NOMO-1 (cell line): Measurements from ENCODE around the gene SHISA9.

Experiments
- DNase-seq, 2 experiments: peaks; one replicate each; lab custom pipeline; 2025; ENCODE audit not compliant: unreplicated experiment in 2 of 2; lab: John Stamatoyannopoulos, UW

The SHISA9 gene

GRCh38 chr16:13063457-13063856 is 162.1 kb downstream of the SHISA9 start:
- no peak for DNase-seq

- DNase-seq, result no peak
Observed at GRCh38 chr16:13064821-13065220, 163.4 kb downstream of the SHISA9 start.

DNA sequence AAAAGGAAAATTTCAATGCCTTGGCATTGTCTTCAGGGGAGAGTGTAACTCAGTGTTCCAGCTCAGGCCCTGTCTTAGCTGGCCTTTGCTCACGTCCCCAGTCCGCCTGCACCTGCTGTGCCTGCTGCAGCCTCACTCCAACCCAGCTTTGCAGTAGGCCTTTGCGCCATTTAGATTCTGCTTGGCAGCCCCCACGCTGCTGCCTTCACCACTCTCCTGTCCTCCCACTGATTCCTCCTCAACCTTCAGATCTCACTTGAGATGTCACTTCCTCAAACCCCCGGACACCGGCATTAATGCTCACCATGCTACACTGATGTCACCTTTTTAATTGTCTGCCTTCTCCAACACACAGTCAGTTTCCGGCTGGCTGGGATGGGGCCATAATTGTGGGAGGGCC is 166.2 kb downstream of the SHISA9 start:
- DNase-seq, result no peak

GRCh38 chr16:13068912-13069583 is 167.7 kb downstream of the SHISA9 start:
- no peak for DNase-seq

GRCh38 chr16:13070268-13070667 is 168.9 kb downstream of the SHISA9 start:
- DNase-seq, result no peak

DNA sequence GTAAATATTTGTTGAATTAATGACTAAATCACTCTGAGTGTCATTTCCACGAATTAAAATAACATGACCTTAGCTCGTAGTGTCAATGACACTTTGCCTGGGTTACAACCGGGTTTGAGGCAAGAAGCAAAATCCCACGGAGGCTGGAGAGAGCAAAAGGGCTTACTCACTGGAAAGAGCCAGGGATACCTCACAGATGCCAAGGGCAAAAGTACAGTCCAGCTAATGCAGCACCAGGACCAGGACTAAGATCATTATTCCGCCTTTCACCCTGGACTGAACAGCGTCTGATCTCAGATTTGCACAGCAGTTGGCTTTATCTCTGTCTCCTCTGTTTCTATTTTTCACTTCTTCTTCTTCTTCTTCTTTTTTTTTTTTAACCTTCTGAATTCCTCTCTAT is 175.5 kb downstream of the SHISA9 start:
- no peak for DNase-seq

DNA sequence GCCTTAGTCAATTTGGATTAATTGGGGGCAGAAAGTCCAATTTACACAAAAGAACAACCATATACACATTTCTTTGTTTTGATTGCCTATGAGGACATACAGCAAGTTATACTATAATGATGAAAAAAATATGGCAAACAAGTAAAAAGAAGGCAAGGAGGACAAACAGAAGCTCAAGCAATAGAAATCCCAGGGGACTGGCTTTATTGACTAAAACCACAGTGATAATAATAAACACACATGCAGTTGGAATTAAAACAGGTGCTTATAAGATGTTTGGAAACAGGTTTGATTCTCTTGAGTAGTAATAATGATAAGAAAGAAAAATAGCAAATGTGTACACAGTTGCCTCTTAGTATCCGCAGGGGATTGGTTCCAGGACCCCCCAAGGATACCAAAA is 176.4 kb downstream of the SHISA9 start:
- DNase-seq, result no peak

DNA sequence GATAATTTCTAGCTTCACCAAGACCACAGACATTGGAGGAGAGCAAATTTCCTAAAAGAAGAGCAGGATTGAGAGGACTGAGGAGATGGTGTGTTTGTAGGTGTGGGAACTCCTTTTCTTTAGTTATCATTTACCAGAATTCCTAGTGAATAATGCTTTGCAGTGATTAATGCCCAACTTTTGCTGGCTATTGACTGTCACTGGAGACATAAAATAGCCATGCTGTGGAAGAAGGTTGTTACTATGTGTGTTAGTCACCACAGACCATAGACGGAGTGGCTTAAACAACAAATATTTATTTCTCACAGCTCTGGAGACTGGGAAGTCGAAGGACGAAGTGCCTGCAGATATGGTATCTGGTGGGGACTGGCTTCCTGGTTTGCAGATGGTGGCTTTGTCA is 179.1 kb downstream of the SHISA9 start:
- no peak for DNase-seq

DNA sequence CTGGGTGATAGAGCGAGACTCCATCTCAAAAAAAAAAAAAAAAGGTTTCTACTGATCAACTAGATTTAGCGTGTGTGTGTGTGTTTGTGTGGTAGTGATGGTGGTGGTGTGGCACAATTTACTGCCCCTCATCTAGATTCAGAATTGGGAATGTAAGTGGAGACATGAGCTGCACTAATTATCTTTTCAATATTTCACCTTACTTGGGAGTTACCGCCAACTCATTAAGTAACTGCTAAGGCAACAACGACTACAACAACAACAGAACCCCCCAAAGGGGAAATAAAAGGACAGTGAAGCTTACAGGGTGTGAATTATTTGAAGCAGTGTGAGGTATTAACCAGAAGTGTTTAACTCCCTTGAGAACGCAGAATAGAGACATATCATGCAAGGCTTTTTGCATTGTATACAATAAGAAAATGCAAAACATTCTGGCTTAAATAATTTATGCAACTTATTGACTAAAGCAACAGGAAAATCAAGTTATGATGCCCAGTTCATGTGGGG is 180.5 kb downstream of the SHISA9 start:
- no peak for DNase-seq

- no peak for DNase-seq
Observed at GRCh38 chr16:13083681-13084080, 182.3 kb downstream of the SHISA9 start.

- DNase-seq, result no peak
Observed at GRCh38 chr16:13084331-13084730, 182.9 kb downstream of the SHISA9 start.

DNA sequence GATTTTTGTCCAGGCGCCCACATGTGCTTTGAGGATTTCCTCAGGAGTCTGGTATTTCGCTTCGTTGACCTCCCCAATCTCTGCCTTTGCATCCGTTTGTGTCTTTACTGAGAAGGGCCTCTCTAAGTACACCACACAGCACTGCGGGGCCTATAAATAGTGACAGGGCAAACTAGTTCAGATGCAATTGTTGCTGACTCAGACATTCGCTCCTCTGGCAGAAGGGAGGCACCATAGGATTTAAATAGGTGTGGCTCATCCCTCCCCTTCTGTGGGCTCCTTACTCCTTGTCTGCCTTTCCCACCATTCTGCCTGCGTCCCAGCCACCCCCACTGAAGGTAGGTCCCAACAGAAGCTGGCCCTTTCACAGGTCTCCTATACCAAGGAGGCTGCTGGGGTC is 192.3 kb downstream of the SHISA9 start:
- DNase-seq, result no peak

DNA sequence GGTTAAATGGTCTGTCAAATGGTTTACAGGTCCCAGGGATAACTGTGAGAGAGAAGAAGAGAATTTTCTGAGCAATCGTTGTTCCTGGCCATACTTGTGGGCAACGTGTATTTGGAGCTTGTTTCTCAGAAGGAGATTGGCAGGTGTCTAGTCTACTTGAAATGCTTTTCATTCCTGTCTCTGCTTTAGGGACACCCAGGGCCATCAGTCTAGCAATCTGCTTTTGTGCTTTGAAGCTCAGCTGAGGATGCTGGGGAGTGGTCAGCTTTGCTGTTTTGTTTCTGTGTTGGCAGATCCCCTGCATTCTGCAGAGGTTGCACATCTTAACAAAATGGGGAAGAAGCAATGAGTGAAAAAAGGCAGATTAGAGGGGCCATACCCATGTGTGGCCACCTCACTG is 193.7 kb downstream of the SHISA9 start:
- no peak for DNase-seq

- DNase-seq, result no peak
Observed at GRCh38 chr16:13098536-13098935, 197.1 kb downstream of the SHISA9 start.

DNA sequence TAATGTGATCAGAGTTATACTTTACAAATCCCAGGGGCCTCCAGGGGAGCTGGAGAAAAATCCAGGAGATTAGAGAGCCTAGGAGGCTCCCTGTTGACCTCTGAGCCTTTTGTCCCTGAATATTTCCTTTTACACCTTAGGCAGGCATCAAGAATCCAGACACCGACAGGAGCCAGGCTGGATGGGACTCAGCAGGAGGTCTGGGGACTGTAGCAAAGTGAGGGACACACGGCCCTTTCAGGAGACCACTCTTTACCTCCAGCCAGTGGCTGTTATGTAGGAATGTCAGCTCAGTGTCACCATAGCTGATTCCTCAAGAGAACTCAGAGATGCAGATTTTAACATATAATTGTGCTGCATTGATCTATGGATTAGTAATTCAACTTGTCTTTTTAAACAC is 198.4 kb downstream of the SHISA9 start:
- DNase-seq, result no peak

GRCh38 chr16:13100970-13101369 is 199.6 kb downstream of the SHISA9 start:
- no peak for DNase-seq

- no peak for DNase-seq
Observed at GRCh38 chr16:13101828-13102227, 200.4 kb downstream of the SHISA9 start.

- no peak for DNase-seq
Observed at GRCh38 chr16:13102401-13102800, 201.0 kb downstream of the SHISA9 start.

DNA sequence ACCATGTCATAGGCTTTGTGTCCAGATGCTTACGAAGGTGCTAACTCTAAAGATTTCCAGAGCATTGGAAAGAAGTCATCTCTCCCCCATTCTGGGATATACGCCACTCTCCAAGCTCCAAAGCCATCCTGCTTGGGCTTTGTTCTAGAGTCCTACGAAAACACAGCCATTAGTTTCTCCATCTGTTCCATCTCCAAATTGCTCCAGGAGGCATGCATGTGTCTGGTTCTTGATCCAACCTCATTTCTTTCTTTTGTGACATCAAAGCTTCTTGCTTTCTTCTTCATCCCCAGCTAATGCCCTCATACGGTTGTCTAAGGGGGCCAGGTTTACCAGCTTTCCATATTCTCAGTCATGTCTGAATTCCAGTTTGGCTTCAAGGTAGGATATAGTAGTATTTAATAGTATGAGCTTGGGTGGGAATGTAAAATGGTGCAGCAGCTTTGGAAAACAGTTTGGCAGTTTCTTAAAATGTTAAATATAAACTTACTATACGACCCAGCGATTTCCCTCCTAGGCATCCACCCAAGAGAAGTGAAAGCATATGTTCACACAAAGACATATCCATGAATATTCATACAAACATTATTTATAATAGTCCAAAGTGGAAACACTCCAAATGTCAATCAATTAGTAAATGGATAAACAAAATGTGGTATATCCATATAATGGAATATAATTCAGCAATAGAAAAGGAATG is 202.6 kb downstream of the SHISA9 start:
- no peak for DNase-seq

DNA sequence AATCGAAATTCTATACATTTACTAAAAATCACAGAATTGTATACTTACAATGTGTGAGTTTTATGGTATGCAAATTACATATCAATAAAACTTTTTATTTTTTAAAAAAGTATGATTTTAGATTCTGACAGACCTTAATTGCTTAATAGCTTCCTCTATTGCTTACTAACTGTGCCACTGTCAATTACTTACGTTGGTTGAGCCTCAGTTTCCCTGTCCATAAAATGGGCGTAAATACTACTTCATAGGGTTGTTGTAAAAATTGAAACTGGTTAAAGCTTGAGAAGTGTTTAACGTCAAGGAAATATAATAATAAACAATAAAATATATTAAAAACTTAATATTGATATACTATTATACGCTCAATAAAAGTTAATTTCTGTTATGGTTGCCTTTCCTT is 203.4 kb downstream of the SHISA9 start:
- no peak for DNase-seq

DNA sequence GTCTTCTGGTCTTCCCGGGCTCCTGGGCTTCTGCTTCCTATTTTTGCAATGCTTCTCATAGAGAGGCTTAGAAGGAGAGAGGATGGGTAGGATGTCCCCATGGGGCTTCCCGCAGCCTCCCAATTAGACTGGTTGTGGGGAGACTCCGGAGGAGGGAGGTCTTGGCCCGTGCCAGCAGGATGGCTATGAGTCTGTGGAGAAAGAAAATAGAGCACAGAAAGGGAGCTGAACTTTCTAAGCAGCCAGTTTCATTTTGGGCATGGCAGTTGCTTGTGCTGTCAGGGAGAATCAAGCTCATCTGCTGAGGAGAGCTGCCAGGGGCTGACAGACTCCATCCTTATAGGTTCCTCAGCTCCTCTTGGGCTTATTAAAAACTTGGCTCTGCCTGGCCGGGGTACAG is 204.0 kb downstream of the SHISA9 start:
- no peak for DNase-seq

- no peak for DNase-seq
Observed at GRCh38 chr16:13106464-13106863, 205.1 kb downstream of the SHISA9 start.
